Activated CD8-positive, alpha-beta memory T cell treated with anti-CD3 and anti-CD28 coated beads, Interleukin-2, amount 50 U/mL, for 4 hours (primary cell): ENCODE measurements around the gene TNF.
A peak's percentile ranks its signal among the peaks of the same experiment; 100 is the strongest.

Experiments used
- DNase-seq: peaks from one replicate; pipeline ENCODE4 v3.0.0-alpha.2; 2020

TNF gene

GRCh38 chr6:31545291-31545690, 30.1 kb upstream of the TNF start:
- no peak for DNase-seq

DNA sequence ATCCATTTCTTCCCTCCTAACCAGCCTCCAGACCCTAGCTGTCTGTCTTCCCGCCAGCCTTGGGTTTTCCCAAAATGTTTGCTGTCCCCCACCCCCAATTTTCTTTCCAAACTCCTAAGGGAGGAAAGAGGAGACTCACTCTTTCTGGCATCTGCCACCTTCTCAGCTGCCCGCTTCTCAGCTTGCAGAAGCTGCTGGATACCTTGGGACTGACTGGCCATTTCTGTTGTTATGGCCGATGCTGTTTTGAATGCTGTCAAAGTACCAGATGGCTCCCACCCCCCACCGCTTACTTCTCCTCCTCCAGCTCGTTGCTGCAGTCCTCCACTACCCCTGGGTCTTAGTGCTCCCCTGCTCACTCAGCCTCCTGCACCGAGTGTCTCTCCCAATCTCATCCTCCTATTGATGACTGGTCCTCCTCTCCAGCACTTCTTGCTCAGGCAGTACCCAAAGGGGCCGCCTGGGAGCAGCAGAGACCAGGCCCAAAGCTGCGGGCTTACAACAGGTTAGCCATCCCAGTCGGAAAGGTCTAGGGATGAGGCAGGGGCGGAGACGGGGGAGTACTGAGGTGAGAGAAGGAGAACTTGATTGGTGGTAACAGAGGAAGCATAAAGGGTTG, 28.9 kb upstream of the TNF start, which contains the start of gene ATP6V1G2:
Gene ATP6V1G2 (minus strand): TSS at position 270 of the 619 bp plus-strand sequence. CDS start 49 bp downstream, at position 221.
- DNase-seq: peak; percentile 84

DNA sequence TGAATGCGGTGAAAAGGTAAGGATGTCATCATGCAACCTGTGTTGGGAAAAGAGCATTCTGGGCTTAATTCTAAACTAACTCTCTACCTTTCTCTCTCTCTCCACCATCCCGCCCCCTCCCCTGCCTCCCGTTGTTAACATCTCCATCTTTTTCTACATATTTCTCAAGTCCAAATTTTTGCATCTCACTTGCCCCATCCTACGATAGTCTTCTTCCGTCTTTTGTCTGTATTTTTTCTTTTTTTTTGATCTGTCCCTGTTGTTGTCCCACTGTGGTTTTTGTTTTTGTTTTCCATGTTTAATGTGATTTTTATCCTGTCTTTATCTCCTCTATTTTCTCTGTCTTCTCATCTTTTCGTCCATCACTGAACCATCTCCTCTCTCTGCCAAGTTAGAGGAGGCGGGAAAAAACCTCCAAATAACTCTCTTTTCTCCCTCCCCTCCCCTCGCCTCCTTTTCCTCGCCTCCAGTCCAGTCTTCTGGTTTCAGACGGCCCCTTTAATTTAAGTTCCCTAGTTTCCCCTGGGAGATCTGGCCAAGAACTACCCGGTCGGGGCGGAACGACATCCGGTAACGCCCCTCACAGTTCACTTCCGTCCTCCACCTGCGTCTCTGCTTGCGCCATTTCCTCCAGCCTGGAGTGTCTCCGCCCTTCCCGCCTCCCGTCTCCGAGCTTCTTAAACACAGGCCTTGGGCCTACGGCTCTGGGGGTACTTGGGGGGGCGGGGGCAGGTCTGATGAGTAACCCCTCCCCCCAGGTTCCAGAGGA, 28.2 kb upstream of the TNF start, which contains the start of gene NFKBIL1:
Gene NFKBIL1 (plus strand): TSS at position 651 of the 769 bp plus-strand sequence. CDS start 87 bp downstream, at position 738.
- peak; percentile 87 for DNase-seq

DNA sequence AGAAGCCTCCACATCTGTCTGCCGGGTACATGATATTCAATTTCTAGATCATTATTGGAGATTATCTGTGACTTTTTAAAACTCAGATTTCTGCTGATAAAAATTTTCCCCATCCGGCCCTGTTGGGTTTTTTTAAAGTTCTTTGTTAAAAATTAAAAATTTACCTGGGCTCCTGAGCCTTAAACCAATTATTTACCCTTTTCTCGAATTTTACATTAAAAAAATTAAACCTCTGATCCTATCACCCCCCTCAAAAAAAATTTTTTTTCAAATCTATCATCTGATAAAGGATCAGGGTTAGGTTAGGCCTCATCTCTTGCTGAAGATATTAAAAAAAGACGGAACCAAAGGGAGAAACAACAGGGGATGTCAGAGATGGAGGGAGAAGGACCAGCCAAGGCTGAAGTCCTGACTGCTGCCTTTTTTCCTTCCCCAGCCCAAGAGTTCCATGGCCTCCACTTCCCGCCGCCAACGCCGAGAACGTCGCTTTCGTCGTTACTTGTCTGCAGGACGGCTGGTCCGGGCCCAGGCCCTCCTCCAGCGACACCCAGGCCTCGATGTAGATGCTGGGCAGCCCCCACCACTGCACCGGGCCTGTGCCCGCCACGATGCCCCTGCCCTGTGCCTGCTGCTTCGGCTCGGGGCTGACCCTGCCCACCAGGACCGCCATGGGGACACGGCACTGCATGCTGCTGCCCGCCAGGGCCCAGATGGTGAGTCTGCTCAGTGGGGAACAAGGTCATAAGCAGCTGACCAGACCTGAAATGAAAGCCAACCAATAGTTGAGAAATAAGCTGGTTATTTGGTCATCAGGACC, 27.4 kb upstream of the TNF start:
- no peak for DNase-seq

- DNase-seq: no peak
Measured at GRCh38 chr6:31548544-31548873, 26.9 kb upstream of the TNF start.

GRCh38 chr6:31551371-31551770, 24.0 kb upstream of the TNF start:
- DNase-seq: peak; percentile 62

- no peak for DNase-seq
Measured at GRCh38 chr6:31556307-31556706, 19.1 kb upstream of the TNF start.

GRCh38 chr6:31557443-31558317, 17.7 kb upstream of the TNF start:
- no peak for DNase-seq

DNA sequence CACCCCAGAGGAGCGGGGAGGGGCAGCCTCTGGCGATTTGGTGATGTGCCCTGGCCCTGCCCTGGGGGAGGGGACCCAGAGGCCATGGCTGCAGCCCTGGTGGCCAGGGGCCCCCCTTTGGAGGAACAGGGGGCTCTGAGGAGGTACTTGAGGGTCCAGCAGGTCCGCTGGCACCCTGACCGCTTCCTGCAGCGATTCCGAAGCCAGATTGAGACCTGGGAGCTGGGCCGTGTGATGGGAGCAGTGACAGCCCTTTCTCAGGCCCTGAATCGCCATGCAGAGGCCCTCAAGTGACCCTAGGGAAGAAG, 17.1 kb upstream of the TNF start:
- DNase-seq: no peak

- peak; percentile 69 for DNase-seq
Measured at GRCh38 chr6:31558631-31559500, 16.5 kb upstream of the TNF start.

DNA sequence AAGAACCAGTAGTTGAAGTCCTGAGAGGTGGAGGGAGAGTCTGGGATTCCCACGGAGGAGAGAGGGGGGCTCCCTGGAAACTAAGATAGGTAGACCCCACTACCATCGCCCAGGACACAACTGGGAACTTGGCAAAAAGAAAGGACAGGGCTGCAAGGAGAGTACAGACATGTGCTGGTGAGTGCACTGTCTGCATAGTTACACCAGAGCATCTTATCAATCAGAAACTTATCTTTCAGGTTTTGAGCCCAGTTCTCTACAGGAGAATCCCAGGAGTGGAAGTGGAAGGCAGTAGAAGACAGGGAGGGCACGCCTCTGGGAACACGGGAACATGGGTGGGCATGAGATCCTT, 15.8 kb upstream of the TNF start:
- DNase-seq: no peak

DNA sequence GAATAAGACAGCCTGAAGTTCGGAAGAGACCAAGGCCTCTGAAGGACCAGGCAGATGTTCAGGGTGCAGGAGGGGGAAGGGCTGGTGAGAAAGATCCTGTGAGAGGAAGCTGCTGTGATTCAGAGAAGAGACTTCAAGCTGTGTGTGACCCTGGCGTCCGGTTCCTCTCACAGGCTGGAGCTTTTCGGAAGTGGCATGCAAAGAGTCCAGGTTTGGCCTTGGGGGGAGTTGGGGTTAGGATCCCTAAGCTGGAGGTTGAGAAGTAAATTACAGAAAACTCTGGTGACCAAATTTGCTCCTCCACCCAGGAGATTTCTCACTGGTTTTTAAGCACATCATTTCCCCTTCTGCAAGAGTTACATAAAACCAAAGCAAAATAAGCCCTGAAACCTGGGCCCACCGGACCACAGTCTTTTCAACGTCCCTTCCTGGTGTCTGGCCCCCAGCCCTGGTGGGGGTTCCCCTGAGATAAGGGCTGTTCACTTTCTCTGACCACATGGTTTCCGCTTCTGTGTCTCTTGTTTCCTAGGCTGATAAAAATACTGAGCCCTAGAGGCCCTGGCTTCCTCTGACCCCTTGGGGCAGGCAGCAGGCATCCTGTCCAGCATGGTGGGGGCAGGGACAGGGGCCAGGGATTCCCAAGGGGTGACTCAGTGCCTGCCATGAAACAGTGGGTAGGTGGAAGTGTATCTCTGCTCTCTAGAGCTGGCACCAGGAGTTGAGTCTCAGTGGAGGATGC, 15.2 kb upstream of the TNF start:
- no peak for DNase-seq

DNA sequence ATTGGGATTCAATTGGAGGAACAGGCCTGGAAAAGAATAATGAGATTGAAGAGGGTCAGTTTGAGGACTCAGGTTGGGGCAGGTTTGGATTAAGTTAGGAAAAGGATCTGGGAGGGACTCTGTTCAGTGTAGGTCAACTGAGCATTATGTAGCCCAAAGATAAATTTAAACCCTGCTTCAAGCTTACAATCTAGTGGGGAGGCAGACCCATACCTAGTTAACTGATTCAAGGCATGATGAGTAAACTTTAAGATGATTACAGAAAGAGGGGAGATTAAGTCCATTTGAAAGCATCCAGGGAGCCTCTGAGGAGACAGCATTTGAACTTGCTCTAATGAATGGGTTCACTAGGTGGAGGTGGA, 14.7 kb upstream of the TNF start:
- no peak for DNase-seq

- DNase-seq: no peak
Measured at GRCh38 chr6:31567531-31568370, 7.6 kb upstream of the TNF start.

DNA sequence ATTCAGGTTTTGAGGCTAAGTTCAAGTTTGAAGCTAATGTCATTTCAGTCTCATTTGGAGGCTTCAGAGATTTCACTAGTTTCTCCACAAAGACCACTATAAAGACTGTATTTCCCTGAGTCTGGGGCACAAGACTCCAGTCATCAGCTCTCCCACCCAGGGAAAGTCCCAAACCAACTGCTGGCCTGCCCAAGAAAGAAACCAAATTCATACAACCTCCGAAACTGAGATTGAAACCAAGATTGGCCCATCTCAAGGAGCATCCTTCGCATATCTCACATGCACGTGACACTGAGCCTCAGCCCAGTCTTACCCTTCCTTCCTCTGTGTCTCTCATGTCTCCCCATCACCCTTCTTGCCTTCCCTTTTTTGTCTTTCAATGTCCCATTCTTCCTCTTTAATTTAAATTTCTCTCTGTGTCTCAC, 6.8 kb upstream of the TNF start:
- peak; percentile 56 for DNase-seq

- DNase-seq: no peak
Measured at GRCh38 chr6:31569861-31570536, 5.4 kb upstream of the TNF start.

DNA sequence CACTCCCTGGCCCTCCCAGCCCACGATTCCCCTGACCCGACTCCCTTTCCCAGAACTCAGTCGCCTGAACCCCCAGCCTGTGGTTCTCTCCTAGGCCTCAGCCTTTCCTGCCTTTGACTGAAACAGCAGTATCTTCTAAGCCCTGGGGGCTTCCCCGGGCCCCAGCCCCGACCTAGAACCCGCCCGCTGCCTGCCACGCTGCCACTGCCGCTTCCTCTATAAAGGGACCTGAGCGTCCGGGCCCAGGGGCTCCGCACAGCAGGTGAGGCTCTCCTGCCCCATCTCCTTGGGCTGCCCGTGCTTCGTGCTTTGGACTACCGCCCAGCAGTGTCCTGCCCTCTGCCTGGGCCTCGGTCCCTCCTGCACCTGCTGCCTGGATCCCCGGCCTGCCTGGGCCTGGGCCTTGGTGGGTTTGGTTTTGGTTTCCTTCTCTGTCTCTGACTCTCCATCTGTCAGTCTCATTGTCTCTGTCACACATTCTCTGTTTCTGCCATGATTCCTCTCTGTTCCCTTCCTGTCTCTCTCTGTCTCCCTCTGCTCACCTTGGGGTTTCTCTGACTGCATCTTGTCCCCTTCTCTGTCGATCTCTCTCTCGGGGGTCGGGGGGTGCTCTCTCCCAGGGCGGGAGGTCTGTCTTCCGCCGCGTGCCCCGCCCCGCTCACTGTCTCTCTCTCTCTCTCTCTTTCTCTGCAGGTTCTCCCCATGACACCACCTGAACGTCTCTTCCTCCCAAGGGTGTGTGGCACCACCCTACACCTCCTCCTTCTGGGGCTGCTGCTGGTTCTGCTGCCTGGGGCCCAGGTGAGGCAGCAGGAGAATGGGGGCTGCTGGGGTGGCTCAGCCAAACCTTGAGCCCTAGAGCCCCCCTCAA, 3.1 kb upstream of the TNF start, which contains the start of gene LTA:
Gene LTA (plus strand): TSS at position 249 of the 871 bp plus-strand sequence. CDS start 454 bp downstream, at position 703.
- DNase-seq: peak; percentile 70
